GM23338 (cell line): ENCODE results near the gene INPP5D. TPM values are rescaled to one million over a fixed set of nuclear protein-coding genes. Genes with fewer than 3 reads are reported as not detected.

ENCODE experiments used
- ATAC-seq: fragments of 200-7000 bp; cut with Tn5 transposase; 3 replicates; pipeline ENCODE4 v1.9.1; 2020
- DNase-seq: peaks from one replicate; pipeline ENCODE4 v3.0.0-alpha.2; 2015; ENCODE audit warnings: low spot score
- H2AFZ ChIP-seq: fragments of 200-600 bp; sonication (generic); 2 replicates; pipeline ENCODE4 v1.8.0; 2016; ENCODE audit warnings: antibody characterized with exemption, mild to moderate bottlenecking, moderate library complexity
- H3F3A ChIP-seq: fragments of 200-600 bp; sonication (generic); replicated peaks from 2 replicates; pipeline ENCODE4 v1.8.0; 2017; ENCODE audit warnings: antibody characterized with exemption, mixed run types, low read depth
- H3K27ac ChIP-seq: fragments of 200-600 bp; sonication (generic); 2 replicates; pipeline ENCODE4 v1.6.1; 2016; ENCODE audit warnings: low read depth
- H3K27me3 ChIP-seq: fragments of 200-600 bp; sonication (generic); 2 replicates; pipeline ENCODE4 v1.8.0; 2016; ENCODE audit warnings: mild to moderate bottlenecking, mixed run types, moderate library complexity; ENCODE audit not compliant: insufficient read depth
- H3K36me3 ChIP-seq: fragments of 200-600 bp; sonication (generic); 2 replicates; pipeline ENCODE4 v1.8.0; 2016; ENCODE audit warnings: mild to moderate bottlenecking; ENCODE audit not compliant: insufficient read depth
- H3K4me1 ChIP-seq: fragments of 200-600 bp; sonication (generic); 2 replicates; pipeline ENCODE4 v1.8.0; 2016; ENCODE audit warnings: mild to moderate bottlenecking, moderate library complexity; ENCODE audit not compliant: insufficient read depth
- H3K4me2 ChIP-seq: fragments of 200-600 bp; sonication (generic); 2 replicates; pipeline ENCODE4 v1.7.1; 2017; ENCODE audit warnings: mixed run types
- H3K4me3 ChIP-seq: fragments of 200-600 bp; sonication (generic); 2 replicates; pipeline ENCODE4 v1.6.1; 2016; ENCODE audit warnings: mixed run types
- H3K79me2 ChIP-seq: fragments of 200-600 bp; sonication (generic); replicated peaks from 2 replicates; pipeline ENCODE4 v1.8.0; 2017; ENCODE audit warnings: mild to moderate bottlenecking; ENCODE audit not compliant: insufficient read depth
- H3K9me2 ChIP-seq: fragments of 200-600 bp; sonication (generic); 2 replicates; pipeline ENCODE4 v1.8.0; 2017; ENCODE audit not compliant: insufficient read depth
- H4K20me1 ChIP-seq: fragments of 200-600 bp; sonication (generic); replicated peaks from 2 replicates; pipeline ENCODE4 v1.8.0; 2017; ENCODE audit warnings: mild to moderate bottlenecking; ENCODE audit not compliant: insufficient read depth
- H3K27ac Mint-ChIP-seq: 2 replicates; pipeline ENCODE4 v1.8.0; 2020; ENCODE audit warnings: inconsistent platforms, mild to moderate bottlenecking, moderate library complexity, mixed read lengths
- H3K27me3 Mint-ChIP-seq: 3 replicates; pipeline ENCODE4 v1.8.0; 2022; ENCODE audit warnings: low read depth, mild to moderate bottlenecking, moderate library complexity, mixed read lengths, inconsistent platforms; ENCODE audit not compliant: insufficient read depth, poor library complexity
- H3K36me3 Mint-ChIP-seq: 3 replicates; pipeline ENCODE4 v1.8.0; 2021; ENCODE audit warnings: low read depth, mild to moderate bottlenecking, inconsistent platforms, moderate library complexity, mixed read lengths
- H3K4me1 Mint-ChIP-seq: 3 replicates; pipeline ENCODE4 v1.8.0; 2020; ENCODE audit warnings: mild to moderate bottlenecking, inconsistent platforms, mixed read lengths
- H3K4me3 Mint-ChIP-seq: 3 replicates; pipeline ENCODE4 v1.8.0; 2021; ENCODE audit warnings: moderate library complexity, mild to moderate bottlenecking, inconsistent platforms, mixed read lengths
- H3K9me3 Mint-ChIP-seq: 3 replicates; pipeline ENCODE4 v1.8.0; 2020; ENCODE audit warnings: moderate library complexity, mild to moderate bottlenecking, inconsistent platforms, mixed read lengths
- ETS1 ChIP-seq: IDR thresholded peaks from 2 replicates; pipeline ENCODE4 v1.6.1; 2016; ENCODE audit warnings: antibody characterized with exemption
- EZH2phosphoT487 ChIP-seq: fragments of 200-600 bp; sonication (generic); IDR thresholded peaks from one replicate; pipeline ENCODE4 v1.8.1; 2018; ENCODE audit warnings: antibody characterized with exemption; ENCODE audit not compliant: unreplicated experiment
- POLR2AphosphoS5 ChIP-seq: IDR thresholded peaks from 2 replicates; pipeline ENCODE4 v1.6.1; 2016; ENCODE audit warnings: antibody characterized with exemption, low read depth
- REST ChIP-seq: IDR thresholded peaks from one replicate; pipeline ENCODE4 v1.6.1; 2018; ENCODE audit warnings: antibody characterized with exemption; ENCODE audit not compliant: unreplicated experiment
- STAT1 ChIP-seq: IDR thresholded peaks from one replicate; pipeline ENCODE4 v1.6.1; 2016; ENCODE audit warnings: antibody characterized with exemption; ENCODE audit not compliant: unreplicated experiment
- ZNF114 ChIP-seq: fragments of 250-450 bp; sonication (Bioruptor Pico); IDR thresholded peaks from 2 replicates; pipeline ENCODE4 v1.5.0; 2020; ENCODE audit warnings: mild to moderate bottlenecking, moderate library complexity
- ZNF462 ChIP-seq: fragments of 250-450 bp; sonication (Bioruptor Pico); IDR thresholded peaks from 2 replicates; pipeline ENCODE4 v1.5.0; 2020; ENCODE audit warnings: mild to moderate bottlenecking, moderate library complexity
- polyA plus RNA-seq: library from polyadenylated mRNA; unstranded; fragments of >200 nt; fragmentation: Nextera tagmentation; extraction: Ambion mirVana; gene quantifications from 2 replicates; pipeline ENCODE4 v1.2.1, GENCODE V29; 2016
- total RNA-seq: library from RNA; depleted of rRNA; stranded (reverse); fragments of >200 nt; shearing (Covaris generic); gene quantifications from 2 replicates; pipeline ENCODE4 v1.2.3, GENCODE V29; 2014

INPP5D gene
- total and polyA plus RNA-seq, 2 experiments from 2014 or later: 6.6 to 8.3 TPM

GRCh38 chr2:233185330-233185729, 125.2 kb downstream of the INPP5D start:
- no peaks in the 10 kb centered on the region for H3K4me1 ChIP-seq
- ATAC-seq (no peak), DNase-seq (no peak)
- H3K27ac Mint-ChIP-seq: no peak overlapping the region
- no peaks in the 10 kb centered on the region for H3K9me2 ChIP-seq
- no peak for TF ChIP-seq EZH2phosphoT487
- no peak for TF ChIP-seq REST
- no peak for TF ChIP-seq ETS1
- TF ChIP-seq ZNF114 (CRISPR knock-in tag): no peak
- TF ChIP-seq STAT1: no peak
- TF ChIP-seq POLR2AphosphoS5: no peak
- no peak for TF ChIP-seq ZNF462 (CRISPR knock-in tag)
- no peak overlapping the region for H2AFZ ChIP-seq
- H3K4me1 Mint-ChIP-seq: peaks cover 12% of the 10 kb centered on the region
- H3K27me3 Mint-ChIP-seq: peaks cover 2% of the 10 kb centered on the region
- no peak overlapping the region for H3K4me2 ChIP-seq
- H3K36me3 Mint-ChIP-seq: peaks cover 16% of the 10 kb centered on the region
- peaks cover 6% of the 10 kb centered on the region for H3K9me3 Mint-ChIP-seq
- H3K79me2 ChIP-seq: no peaks in the 10 kb centered on the region
- no peak overlapping the region for H3K4me3 Mint-ChIP-seq
- H4K20me1 ChIP-seq: no peaks in the 10 kb centered on the region
- no peaks in the 10 kb centered on the region for H3K27me3 ChIP-seq
- no peak overlapping the region for H3K4me3 ChIP-seq
- no peak overlapping the region for H3K27ac ChIP-seq
- H3K36me3 ChIP-seq: no peaks in the 10 kb centered on the region; the same call in 1 of the 2 replicates
- no peaks in the 10 kb centered on the region for H3F3A ChIP-seq
